GM12874 (cell line): Measurements from ENCODE around the gene NCAM1.

ENCODE experiments used
- TF ChIP-seq, protein P1 (sequence below): IDR thresholded peaks from 2 replicates; pipeline ENCODE4 v1.5.1; 2011; ENCODE audit warnings: low read depth, mild to moderate bottlenecking, control low read depth, low read length, moderate library complexity; ENCODE audit not compliant: insufficient read depth

The NCAM1 gene

DNA sequence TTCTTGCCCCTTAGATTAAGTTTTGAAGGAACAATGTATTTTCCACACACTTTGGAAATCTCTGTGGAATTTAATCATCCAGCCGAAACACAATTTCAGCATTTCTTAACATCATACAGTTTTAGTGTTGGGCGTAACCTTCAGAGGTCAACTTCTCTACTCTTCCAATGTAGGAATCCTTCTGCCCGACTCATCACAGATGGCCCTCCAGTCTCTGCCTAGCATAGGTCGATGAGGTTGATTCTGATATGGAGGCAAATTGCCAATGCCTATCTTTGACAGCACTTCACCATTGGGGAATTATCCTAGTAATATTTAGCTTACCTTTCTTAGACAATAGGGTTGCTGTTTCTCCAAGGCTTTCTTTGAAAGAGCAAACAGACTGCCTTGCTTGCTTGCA is 177.5 kb downstream of the NCAM1 start:
- TF ChIP-seq, protein P1, sequence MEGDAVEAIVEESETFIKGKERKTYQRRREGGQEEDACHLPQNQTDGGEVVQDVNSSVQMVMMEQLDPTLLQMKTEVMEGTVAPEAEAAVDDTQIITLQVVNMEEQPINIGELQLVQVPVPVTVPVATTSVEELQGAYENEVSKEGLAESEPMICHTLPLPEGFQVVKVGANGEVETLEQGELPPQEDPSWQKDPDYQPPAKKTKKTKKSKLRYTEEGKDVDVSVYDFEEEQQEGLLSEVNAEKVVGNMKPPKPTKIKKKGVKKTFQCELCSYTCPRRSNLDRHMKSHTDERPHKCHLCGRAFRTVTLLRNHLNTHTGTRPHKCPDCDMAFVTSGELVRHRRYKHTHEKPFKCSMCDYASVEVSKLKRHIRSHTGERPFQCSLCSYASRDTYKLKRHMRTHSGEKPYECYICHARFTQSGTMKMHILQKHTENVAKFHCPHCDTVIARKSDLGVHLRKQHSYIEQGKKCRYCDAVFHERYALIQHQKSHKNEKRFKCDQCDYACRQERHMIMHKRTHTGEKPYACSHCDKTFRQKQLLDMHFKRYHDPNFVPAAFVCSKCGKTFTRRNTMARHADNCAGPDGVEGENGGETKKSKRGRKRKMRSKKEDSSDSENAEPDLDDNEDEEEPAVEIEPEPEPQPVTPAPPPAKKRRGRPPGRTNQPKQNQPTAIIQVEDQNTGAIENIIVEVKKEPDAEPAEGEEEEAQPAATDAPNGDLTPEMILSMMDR: no peak

DNA sequence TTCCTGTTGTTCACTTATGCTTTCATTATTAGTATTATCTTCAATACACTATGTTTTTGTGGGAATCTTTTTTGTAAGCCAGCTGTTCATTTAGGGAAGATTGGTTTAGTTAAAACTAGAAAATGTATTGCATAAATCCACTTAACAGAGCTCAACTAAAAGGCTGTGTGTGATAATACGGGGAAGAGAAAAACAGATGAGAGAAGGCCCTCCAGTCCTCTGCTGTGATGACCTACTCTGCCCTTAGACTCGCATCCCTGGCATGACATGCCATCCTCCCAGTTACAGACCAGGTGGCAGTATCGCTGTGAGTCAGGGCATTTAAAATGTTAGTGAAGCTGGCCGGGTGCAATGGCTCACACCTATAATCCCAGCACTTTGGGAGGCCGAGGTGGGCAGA is 179.8 kb downstream of the NCAM1 start:
- TF ChIP-seq, protein P1: no peak

DNA sequence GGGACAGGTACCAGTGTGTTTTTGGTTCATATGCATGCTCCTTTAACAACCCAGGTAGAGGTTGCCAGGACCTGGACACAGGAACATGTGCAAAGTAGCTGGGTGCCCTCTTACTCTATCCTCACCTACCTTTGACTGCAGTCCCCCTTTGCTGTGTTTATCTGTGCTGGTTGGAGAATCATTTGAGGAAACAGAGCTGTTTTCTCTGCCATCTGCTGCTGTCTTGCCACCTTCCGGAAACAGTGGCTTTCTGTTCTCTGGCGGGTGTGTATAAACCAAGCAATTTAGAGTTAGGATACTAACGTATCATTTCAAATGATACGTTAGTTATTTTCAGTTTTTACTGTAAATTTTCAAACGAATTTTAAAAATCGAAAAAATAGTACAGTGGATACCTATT is 181.3 kb downstream of the NCAM1 start:
- TF ChIP-seq, protein P1: no peak

DNA sequence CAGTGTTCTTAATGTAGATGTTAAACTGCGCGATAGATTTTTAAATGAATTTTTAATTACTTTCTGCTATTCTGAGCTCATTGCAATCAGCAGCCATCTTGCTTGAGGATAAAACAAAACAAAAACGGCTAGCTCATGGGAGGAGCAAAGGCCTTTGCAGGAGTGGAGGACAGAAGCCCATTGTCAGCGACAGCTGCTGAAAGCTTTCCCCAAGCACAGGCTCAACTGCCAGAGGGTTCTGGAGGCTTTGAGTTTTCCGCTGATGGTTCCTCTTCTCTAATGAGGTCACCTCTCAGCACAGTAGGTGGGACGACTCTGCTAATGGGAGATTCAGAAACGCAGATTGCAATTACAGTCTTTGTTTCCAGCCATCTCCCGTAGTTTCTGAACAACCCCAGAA is 186.0 kb downstream of the NCAM1 start:
- TF ChIP-seq, protein P1: no peak

DNA sequence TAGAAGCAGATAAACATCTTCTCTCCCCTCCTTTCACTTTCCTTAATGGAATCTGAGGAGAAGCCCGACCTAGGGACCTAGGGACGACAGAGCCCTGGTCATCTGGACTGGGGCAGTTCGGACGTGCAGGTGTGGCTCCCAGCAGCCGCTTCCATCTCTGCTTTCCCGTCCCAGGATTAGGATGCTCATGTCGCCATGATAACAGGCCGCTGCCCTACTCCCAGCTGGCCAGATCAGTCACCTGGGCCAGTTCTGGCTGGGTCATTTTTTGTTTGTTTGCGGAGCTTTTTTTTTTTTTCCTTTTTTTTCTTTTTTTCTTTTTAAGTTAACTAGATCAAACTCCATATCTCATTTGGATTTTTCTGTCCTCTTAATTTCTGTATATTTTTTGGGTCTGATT is 186.9 kb downstream of the NCAM1 start:
- TF ChIP-seq, protein P1: no peak

DNA sequence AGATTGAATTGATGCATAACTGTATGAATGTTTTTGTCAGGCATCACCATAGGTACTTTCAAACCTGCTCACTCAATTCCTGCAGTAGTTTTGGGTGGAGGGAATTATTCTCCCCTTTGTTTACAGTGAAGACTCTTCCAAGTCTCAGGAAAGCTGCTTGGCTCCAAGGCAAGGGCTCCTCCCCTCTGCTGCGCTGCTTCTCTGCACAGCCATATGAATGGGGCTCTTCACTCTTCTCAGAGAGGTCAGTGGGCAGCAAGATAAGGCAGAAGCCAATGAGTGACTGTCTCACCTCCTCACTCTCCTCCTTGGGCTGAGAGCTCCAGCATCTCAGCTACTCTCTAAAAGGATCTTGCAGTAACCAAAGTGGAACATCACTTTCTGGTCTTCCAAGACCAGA is 187.4 kb downstream of the NCAM1 start:
- TF ChIP-seq, protein P1: no peak

DNA sequence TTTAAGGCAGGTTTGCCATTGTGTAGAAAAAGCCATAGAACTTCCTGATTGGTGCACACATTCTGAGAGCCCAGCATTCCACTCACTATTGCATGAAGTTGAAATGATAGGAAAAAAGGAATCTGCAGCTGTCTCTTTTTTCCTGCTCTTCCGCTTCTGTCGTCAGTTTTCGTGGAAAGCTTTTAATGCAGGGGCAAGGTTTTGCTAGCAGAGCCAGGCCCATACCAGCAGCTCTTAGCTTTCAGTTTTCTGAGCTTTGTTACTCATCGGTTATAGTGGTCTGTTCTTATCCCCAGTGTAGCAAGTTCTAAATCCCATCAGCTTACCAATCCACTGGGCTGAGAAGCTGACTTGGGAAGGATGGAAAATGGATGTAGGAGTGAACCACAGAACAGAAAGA is 190.3 kb downstream of the NCAM1 start:
- TF ChIP-seq, protein P1: no peak

DNA sequence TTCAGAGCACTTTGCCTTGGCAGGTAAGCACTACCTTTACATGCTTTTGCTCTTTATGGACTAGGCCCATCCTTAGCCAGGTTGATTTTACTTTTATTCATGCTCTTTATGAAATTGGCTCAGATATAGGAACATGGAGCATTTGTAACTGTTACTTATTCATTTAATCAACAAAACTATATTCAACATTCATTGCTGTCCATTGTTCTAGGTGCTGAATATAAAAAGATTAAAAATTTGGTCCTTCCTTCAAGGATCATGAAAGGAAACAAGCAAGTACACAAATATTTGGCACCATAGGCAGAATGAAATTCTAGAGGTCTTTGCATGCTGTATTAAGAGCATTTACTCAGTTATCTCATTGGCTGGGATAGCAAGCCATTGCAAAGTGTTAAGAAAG is 191.3 kb downstream of the NCAM1 start:
- TF ChIP-seq, protein P1: no peak
